Ascending aorta (tissue), 2 donors: ENCODE measurements around the gene INO80E. TPM values are rescaled to one million over a fixed set of nuclear protein-coding genes. Genes with fewer than 3 reads are reported as not detected.

ENCODE experiments used
- DNase-seq, 2 donors: peaks; one replicate each; pipeline ENCODE4 v3.0.0-alpha.2; 2019; ENCODE audit warnings: low spot score in 2 of 2
- H3K27ac ChIP-seq, 2 donors: fragments of 200-600 bp; sonication (generic); one replicate each; pipeline ENCODE4 v1.5.1; 2016 to 2017; ENCODE audit warnings: mild to moderate bottlenecking in 1 of 2
- H3K27me3 ChIP-seq: fragments of 200-600 bp; sonication (generic); one replicate; pipeline ENCODE4 v1.5.1; 2017
- H3K36me3 ChIP-seq, 2 donors: fragments of 200-600 bp; sonication (generic); one replicate each; pipeline ENCODE4 v1.5.1; 2016
- H3K4me1 ChIP-seq, 2 donors: fragments of 200-600 bp; sonication (generic); one replicate each; pipeline ENCODE4 v1.5.1; 2016 to 2017; ENCODE audit warnings: mild to moderate bottlenecking in 1 of 2
- H3K4me3 ChIP-seq, 2 donors: fragments of 200-600 bp; sonication (generic); one replicate each; pipeline ENCODE4 v1.5.1; 2016 to 2017; ENCODE audit warnings: mild to moderate bottlenecking in 1 of 2
- H3K9me3 ChIP-seq, 2 donors: fragments of 200-600 bp; sonication (generic); one replicate each; pipeline ENCODE4 v1.5.1; 2016
- intact Hi-C: fragments of 100-400 bp; cut with DNase I; formaldehyde crosslinking; loops from one replicate; pipeline ENCODE4 v1.15.1; 2023
- total RNA-seq: library from RNA; depleted of rRNA; stranded (reverse); fragments of >200 nt; gene quantifications from one replicate; pipeline ENCODE4 v1.1.0, GENCODE V29; 2016
- TF ChIP-seq, protein P1 (sequence below), 3 experiments: fragments of 200-600 bp in 2 of 3; fragments of 450-650 bp in 1 of 3; sonication (generic) in 2 of 3; IDR thresholded peaks; one replicate each; pipeline ENCODE4 v1.5.1; 2016 to 2019; ENCODE audit warnings: antibody characterized with exemption in 3 of 3, mild to moderate bottlenecking in 1 of 3, moderate library complexity in 1 of 3

Gene INO80E
- total RNA-seq, 1 donor from 2014 or later: 44.1 TPM

DNA sequence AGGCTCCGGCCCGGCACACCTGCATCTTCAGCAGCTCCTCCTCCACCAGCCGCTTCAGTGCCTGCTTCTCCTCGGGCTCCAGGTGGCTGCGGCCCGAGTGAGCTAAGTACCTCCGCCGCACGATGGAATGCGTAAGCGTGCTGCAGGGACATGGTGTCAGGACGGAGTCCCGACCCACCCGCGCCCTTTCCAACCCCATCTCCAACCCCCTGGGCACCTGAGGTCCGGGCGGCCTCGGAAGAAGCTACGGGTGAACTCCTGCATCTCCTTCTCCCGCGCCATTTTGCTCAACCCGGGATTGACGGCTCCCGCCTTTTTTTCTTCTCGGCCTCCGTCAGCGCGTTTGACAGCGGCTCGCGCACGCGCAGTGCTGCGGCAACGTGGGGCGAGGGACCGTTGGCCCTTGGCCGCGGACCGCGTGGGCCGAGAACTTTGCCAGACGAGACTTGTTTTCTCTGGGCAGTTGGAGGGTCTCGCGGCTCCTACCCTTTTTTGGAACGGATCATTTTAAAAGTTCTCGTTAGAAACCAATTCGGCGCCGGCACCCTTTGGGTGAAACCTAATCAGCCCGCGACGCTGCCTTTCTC lies 624 bp upstream of the INO80E start, which contains the start of gene HIRIP3:
HIRIP3 (minus strand) TSS at position 294 of the 587 bp plus-strand sequence; CDS start at position 282, 12 bp downstream.
- peak in 1 of 2 donors; percentile 92 for DNase-seq
- TF ChIP-seq, protein P1, sequence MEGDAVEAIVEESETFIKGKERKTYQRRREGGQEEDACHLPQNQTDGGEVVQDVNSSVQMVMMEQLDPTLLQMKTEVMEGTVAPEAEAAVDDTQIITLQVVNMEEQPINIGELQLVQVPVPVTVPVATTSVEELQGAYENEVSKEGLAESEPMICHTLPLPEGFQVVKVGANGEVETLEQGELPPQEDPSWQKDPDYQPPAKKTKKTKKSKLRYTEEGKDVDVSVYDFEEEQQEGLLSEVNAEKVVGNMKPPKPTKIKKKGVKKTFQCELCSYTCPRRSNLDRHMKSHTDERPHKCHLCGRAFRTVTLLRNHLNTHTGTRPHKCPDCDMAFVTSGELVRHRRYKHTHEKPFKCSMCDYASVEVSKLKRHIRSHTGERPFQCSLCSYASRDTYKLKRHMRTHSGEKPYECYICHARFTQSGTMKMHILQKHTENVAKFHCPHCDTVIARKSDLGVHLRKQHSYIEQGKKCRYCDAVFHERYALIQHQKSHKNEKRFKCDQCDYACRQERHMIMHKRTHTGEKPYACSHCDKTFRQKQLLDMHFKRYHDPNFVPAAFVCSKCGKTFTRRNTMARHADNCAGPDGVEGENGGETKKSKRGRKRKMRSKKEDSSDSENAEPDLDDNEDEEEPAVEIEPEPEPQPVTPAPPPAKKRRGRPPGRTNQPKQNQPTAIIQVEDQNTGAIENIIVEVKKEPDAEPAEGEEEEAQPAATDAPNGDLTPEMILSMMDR (IDR thresholded peaks at IDR 0.05): no peak
- intact Hi-C loops: loop anchor here (5.0 kb wide), 3 partner anchors 57 to 188 kb away; partner anchors contain the start of genes MAZ and MVP
- Histone ChIP-seq H3K27ac (peak within 1 kb of the TSS; percentile 84 to 91), H3K27me3 (no peaks in the 10 kb centered on the region), H3K36me3 (peaks cover 25 to 44% of the 10 kb centered on the region in 2 donors), H3K9me3 (no peaks in the 10 kb centered on the region), H3K4me1 (peaks cover 4 to 15% of the 10 kb centered on the region in 2 donors), H3K4me3 (peak within 1 kb of the TSS; percentile 69 to 77)

DNA sequence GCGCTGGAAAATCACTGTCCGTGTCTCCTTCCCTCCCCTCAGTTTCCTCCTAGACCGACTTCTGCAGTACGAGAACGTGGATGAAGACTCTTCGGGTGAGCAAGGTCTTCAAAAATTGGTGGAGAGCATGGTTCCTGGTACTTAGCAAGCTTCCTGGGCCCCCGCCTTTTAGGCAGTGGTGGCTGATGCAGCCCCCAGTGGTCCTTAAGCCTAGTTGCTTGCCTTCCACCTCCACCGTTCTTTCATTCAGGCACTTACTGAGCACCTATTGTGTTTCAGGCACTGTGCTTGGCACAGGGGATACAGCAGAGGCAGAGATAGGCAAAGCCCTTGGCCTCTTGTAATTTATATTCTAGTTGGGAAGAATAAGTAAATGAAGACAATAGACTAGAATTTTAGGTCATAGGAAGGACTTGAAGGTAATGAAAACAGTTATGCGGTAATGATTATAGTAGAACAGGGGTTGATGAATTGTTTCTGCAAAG lies 767 bp downstream of the INO80E start:
- TF ChIP-seq, protein P1 (IDR thresholded peaks at IDR 0.05): no peak
- Histone ChIP-seq H3K9me3 (no peaks in the 10 kb centered on the region), H3K27me3 (no peaks in the 10 kb centered on the region), H3K4me1 (peaks cover 4 to 15% of the 10 kb centered on the region in 2 donors), H3K4me3 (peak overlapping the region; percentile 69 to 77), H3K36me3 (peaks cover 25 to 40% of the 10 kb centered on the region in 2 donors), H3K27ac (peak overlapping the region; percentile 84 to 91)
- DNase-seq: no peak
- intact Hi-C loops: loop anchor here (1.0 to 5.0 kb wide), 5 partner anchors 24 to 190 kb away; partner anchors contain the start of genes MAZ, MVP, TAOK2 and TMEM219

DNA sequence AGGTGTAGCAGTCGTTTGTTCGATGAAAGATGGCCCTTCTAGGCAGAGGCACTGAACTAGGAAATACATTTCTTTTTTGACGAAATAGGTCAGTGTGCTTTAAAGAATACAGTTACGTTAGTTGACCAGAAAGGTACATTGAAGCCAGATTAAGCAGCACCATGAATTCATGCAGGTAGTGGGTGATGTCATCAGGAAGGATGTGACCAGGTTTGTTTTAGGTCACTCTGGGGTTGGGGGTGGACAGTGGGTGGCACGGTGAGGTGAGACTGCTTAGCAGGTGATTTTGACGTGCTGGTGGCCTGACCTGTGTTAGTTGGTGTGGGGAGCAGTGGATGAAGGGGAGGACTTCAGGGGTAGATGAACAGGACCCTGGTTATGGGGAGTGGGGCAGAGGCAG lies 3.6 kb downstream of the INO80E start:
- intact Hi-C loops: loop anchor here (5.0 kb wide), 3 partner anchors 53 to 192 kb away; partner anchors contain the start of genes MAZ and MVP
- no peak overlapping the region for H3K27ac ChIP-seq
- DNase-seq: no peak
- no peaks in the 10 kb centered on the region for H3K27me3 ChIP-seq
- H3K36me3 ChIP-seq: peaks cover 20 to 26% of the 10 kb centered on the region in 2 donors
- H3K4me1 ChIP-seq: peaks cover 4 to 12% of the 10 kb centered on the region in 2 donors
- no peaks in the 10 kb centered on the region for H3K9me3 ChIP-seq
- TF ChIP-seq, protein P1 (IDR thresholded peaks at IDR 0.05): no peak
- no peak overlapping the region for H3K4me3 ChIP-seq

DNA sequence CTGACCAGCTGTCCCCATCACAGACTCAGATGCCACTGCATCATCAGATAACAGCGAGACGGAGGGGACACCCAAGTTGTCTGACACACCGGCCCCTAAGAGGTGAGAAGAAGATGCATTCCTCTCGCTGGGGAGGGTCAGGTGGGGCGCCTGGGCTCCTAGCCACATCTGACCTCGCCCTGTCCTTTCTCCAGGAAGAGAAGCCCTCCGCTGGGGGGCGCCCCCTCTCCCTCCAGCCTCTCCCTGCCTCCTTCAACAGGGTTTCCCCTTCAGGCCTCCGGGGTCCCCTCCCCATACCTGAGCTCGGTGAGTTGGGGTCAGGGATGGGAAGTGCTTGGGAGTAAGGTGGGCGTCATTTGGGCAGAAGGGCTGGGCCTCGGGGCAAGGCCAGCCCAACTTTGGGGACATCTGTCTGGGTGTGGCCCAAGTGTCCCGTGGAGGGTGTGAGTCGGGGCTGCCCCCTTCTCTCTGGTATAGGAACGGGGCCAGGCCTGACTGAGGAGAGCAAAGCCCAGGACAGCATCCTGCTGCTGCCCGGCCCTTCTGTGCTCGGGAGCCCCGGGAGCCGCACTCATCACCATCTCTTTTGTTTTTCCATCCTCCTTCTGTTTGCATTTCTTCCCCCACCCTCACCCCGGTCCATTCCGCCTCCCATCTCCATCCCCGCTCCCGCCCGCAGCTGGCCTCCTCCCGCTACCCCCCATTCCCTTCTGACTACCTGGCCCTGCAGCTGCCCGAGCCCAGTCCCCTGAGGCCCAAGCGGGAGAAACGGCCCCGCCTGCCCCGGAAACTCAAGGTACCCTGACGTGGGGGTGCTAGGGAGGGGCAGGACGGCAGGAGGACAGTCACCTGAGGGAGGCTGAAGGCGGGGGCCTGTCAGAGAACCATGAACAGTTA lies 4.9 kb downstream of the INO80E start:
- H3K27ac ChIP-seq: no peak overlapping the region
- H3K4me1 ChIP-seq: peaks cover 4 to 6% of the 10 kb centered on the region in 2 donors
- no peak for DNase-seq
- H3K36me3 ChIP-seq: peaks cover 20 to 26% of the 10 kb centered on the region in 2 donors
- H3K4me3 ChIP-seq: no peak overlapping the region
- intact Hi-C loops: no loop called here
- TF ChIP-seq, protein P1 (IDR thresholded peaks at IDR 0.05): no peak
- no peaks in the 10 kb centered on the region for H3K9me3 ChIP-seq
- no peaks in the 10 kb centered on the region for H3K27me3 ChIP-seq

DNA sequence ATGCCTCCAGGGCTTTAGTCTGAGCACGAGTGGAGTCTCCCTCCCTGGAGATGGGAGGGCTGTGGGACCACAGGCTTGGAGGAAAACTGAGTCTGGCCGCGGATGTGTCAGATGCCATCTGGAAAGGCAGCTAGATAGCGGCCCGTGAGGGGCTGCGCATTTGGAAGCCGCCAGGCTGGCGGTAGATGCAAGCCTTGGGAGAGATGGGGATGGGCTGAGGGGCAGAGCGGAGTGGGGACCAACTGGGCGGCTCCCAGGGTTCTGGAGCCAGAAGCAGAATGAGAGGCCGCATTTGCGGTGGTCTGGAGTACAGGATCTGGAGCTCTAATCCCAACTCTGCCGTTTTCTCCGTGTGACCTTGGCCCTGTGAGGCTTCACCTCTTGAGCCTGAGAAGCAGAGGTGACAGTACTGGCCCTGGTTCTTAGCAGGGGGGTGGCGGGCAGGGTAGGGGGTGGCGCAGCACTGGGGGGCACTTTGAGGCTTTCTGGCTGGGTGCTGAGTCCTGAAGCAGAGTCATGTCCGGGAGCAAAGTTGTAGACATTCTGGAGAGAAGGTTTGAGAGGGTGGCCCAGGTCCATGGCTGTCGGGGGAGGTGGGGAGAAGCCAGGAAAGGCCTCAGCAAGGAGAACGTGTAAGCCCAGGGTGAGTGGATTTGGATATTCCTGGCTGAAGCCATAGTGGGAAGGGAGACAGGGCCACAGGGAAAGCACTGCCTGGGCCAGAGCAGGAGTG lies 6.7 kb downstream of the INO80E start:
- no peak overlapping the region for H3K4me3 ChIP-seq
- no peaks in the 10 kb centered on the region for H3K4me1 ChIP-seq
- no peaks in the 10 kb centered on the region for H3K9me3 ChIP-seq
- TF ChIP-seq, protein P1 (IDR thresholded peaks at IDR 0.05): no peak
- intact Hi-C loops: no loop called here
- H3K27ac ChIP-seq: no peak overlapping the region
- no peak for DNase-seq
- peaks cover 20 to 26% of the 10 kb centered on the region in 2 donors for H3K36me3 ChIP-seq
- no peaks in the 10 kb centered on the region for H3K27me3 ChIP-seq
